Stomach (tissue), 4 donors: ENCODE results near the gene CIT.

ENCODE experiments used
- EP300 ChIP-seq: sonication (generic); formaldehyde crosslinking; IDR thresholded peaks from one replicate; pipeline ENCODE4 v1.6.1; 2017; ENCODE audit warnings: antibody characterized with exemption
- POLR2A ChIP-seq, 4 donors: fragments of 450-650 bp; IDR thresholded peaks; one replicate each; pipeline ENCODE4 v1.6.1; 2016; ENCODE audit warnings: antibody characterized with exemption in 4 of 4, control low read depth in 2 of 4, mild to moderate bottlenecking in 1 of 4, moderate library complexity in 1 of 4
- POLR2AphosphoS5 ChIP-seq, 3 donors: sonication (generic); formaldehyde crosslinking; IDR thresholded peaks; one replicate each; pipeline ENCODE4 v1.6.1; 2016; ENCODE audit warnings: antibody characterized with exemption in 3 of 3
- TF ChIP-seq, protein P1 (sequence below), 7 experiments: fragments of 450-650 bp in 4 of 7; fragments of 200-600 bp in 3 of 7; sonication (generic) in 3 of 7; IDR thresholded peaks; one replicate each; pipeline ENCODE4 v1.5.1; 2016 to 2019; ENCODE audit warnings: antibody characterized with exemption in 7 of 7, control low read depth in 2 of 7, mild to moderate bottlenecking in 1 of 7

DNA sequence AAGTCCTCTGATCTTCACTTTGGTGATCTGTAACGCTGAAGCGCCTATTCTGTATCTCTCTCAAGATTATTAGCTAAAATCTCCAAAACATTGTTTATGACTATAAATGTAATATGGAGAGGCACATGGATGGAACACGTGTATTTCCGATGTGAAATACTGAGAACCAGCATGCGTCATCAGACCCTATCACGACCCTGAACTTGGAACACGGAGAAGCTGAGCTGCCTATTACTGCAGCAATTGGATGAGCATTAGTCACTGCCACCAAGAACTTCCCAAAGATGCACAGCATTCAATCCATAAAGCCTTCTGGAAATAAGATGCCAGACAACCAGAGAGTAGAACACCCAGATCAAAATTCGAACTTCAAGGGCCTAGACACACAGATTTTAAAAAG is 147.2 kb downstream of the CIT start:
- TF ChIP-seq POLR2A (IDR thresholded peaks at IDR 0.05) (no peak), EP300 (no peak), POLR2AphosphoS5 (IDR thresholded peaks at IDR 0.05) (no peak)
- TF ChIP-seq, protein P1, sequence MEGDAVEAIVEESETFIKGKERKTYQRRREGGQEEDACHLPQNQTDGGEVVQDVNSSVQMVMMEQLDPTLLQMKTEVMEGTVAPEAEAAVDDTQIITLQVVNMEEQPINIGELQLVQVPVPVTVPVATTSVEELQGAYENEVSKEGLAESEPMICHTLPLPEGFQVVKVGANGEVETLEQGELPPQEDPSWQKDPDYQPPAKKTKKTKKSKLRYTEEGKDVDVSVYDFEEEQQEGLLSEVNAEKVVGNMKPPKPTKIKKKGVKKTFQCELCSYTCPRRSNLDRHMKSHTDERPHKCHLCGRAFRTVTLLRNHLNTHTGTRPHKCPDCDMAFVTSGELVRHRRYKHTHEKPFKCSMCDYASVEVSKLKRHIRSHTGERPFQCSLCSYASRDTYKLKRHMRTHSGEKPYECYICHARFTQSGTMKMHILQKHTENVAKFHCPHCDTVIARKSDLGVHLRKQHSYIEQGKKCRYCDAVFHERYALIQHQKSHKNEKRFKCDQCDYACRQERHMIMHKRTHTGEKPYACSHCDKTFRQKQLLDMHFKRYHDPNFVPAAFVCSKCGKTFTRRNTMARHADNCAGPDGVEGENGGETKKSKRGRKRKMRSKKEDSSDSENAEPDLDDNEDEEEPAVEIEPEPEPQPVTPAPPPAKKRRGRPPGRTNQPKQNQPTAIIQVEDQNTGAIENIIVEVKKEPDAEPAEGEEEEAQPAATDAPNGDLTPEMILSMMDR (IDR thresholded peaks at IDR 0.05): no peak
